ENCODE data around the gene EFCAB11. TPM values are rescaled to one million over a fixed set of nuclear protein-coding genes. Genes with fewer than 3 reads are reported as not detected.

The EFCAB11 gene
- total RNA-seq, 6 experiments from 2014 or later = 1.7 to 4.7 (median 3.2) TPM

- Histone ChIP-seq H3K36me3 (peaks cover 0 to 17% (median 1%) of the 10 kb centered on the region in 4 donors), H3K27ac (no peak overlapping the region), H3K4me3 (no peak overlapping the region), H3K4me1 (no peaks in the 10 kb centered on the region), H3K9me3 (no peaks in the 10 kb centered on the region), H3K27me3 (no peaks in the 10 kb centered on the region)
- intact Hi-C loops (cut with DNase I) = loop anchor here in 1 of 2 donors (10.0 kb wide), 1 partner anchor 257 kb away; no protein-coding TSS in a partner anchor
- 84% methylated on average over 2 of the region's 4 CpGs for WGBS (ENCODE audit: insufficient coverage, low coverage, low lambda C conversion rate, missing lambda C conversion rate)
- TF ChIP-seq CTCF (IDR thresholded peaks at IDR 0.05) (no peak), POLR2A (IDR thresholded peaks at IDR 0.05) (no peak)
- DNase-seq = no peak
- no peak for ATAC-seq
Observed at GRCh38 chr14:89977668-89978067, 23.1 kb upstream of the EFCAB11 start.

- H3K36me3 ChIP-seq = peaks cover 0 to 14% (median 1%) of the 10 kb centered on the region in 4 donors
- no peaks in the 10 kb centered on the region for H3K27me3 ChIP-seq
- TF ChIP-seq CTCF (IDR thresholded peaks at IDR 0.05) (peak; percentile 83 to 89 (median 88)), POLR2A (IDR thresholded peaks at IDR 0.05) (no peak)
- DNase-seq (peak; percentile 62 to 77 (median 69)), ATAC-seq (peak; percentile 95 to 99 (median 98))
- no peaks in the 10 kb centered on the region for H3K9me3 ChIP-seq
- intact Hi-C loops (cut with DNase I) = loop anchor here (5.0 to 10.0 kb wide), 2 partner anchors 259 to 261 kb away; no protein-coding TSS in a partner anchor
- no peaks in the 10 kb centered on the region for H3K4me1 ChIP-seq
- H3K27ac ChIP-seq = no peak overlapping the region
- 36% methylated on average over 4 of the region's 7 CpGs for WGBS (ENCODE audit: insufficient coverage, low coverage, low lambda C conversion rate, missing lambda C conversion rate)
- H3K4me3 ChIP-seq = no peak overlapping the region
Observed at GRCh38 chr14:89973234-89973823, 18.8 kb upstream of the EFCAB11 start.

- intact Hi-C loops (cut with DNase I) = no loop called here
- TF ChIP-seq POLR2A (IDR thresholded peaks at IDR 0.05) (no peak), CTCF (IDR thresholded peaks at IDR 0.05) (no peak)
- Histone ChIP-seq H3K36me3 (peaks cover 0 to 12% (median 3%) of the 10 kb centered on the region in 4 donors), H3K4me1 (no peaks in the 10 kb centered on the region), H3K4me3 (no peak overlapping the region), H3K27me3 (no peaks in the 10 kb centered on the region), H3K9me3 (no peaks in the 10 kb centered on the region), H3K27ac (no peak overlapping the region)
- ATAC-seq (no peak), DNase-seq (no peak)
- WGBS (ENCODE audit: insufficient coverage, low coverage, low lambda C conversion rate, missing lambda C conversion rate) = 93% methylated on average over 1 of the region's 1 CpG
Observed at GRCh38 chr14:89965839-89966238, 11.3 kb upstream of the EFCAB11 start.

GRCh38 chr14:89963288-89963978 lies 8.9 kb upstream of the EFCAB11 start:
- TF ChIP-seq CTCF (IDR thresholded peaks at IDR 0.05) = no peak
- TF ChIP-seq POLR2A (IDR thresholded peaks at IDR 0.05) = no peak
- H3K9me3 ChIP-seq = no peaks in the 10 kb centered on the region
- intact Hi-C loops (cut with DNase I) = no loop called here
- ATAC-seq (no peak), DNase-seq (no peak)
- no peak overlapping the region for H3K27ac ChIP-seq
- H3K4me1 ChIP-seq = no peaks in the 10 kb centered on the region
- H3K27me3 ChIP-seq = no peaks in the 10 kb centered on the region
- WGBS (ENCODE audit: insufficient coverage, low coverage, low lambda C conversion rate, missing lambda C conversion rate) = 89% methylated on average over 7 of the region's 10 CpGs
- H3K4me3 ChIP-seq = no peak overlapping the region
- peaks cover 0 to 9% (median 3%) of the 10 kb centered on the region in 4 donors for H3K36me3 ChIP-seq
